ENCODE measurements around the gene PLPP3. TPM values are rescaled to one million over a fixed set of nuclear protein-coding genes. Genes with fewer than 3 reads are reported as not detected.
A peak's percentile ranks its signal among the peaks of the same experiment; 100 is the strongest.
"Not testable (repeated sequence)": the region's sequence is repeated elsewhere in the genome, so short reads cannot be mapped to it uniquely, and the experiment has no call there.

Gene PLPP3
- 26.0 TPM for polyA plus RNA-seq (2013, experiment 1 of 4)
- 25.0 TPM for polyA plus RNA-seq (2013, experiment 2 of 4)
- polyA plus RNA-seq (2013, experiment 3 of 4) = 24.3 TPM
- polyA plus RNA-seq (2013, experiment 4 of 4) = 27.8 TPM

- peak within 1 kb of the TSS; percentile 86 for H3K27ac ChIP-seq (ENCODE audit: insufficient read depth, low read depth, low read length, poor library complexity, severe bottlenecking)
- H3K27me3 ChIP-seq (ENCODE audit: control insufficient read depth, insufficient read depth, low read length, poor library complexity, severe bottlenecking) = no peaks in the 10 kb centered on the region
- H3K4me3 ChIP-seq (ENCODE audit: insufficient read depth, low read depth, low read length) = peak within 1 kb of the TSS; percentile 88
- H3K9me3 ChIP-seq (ENCODE audit: control insufficient read depth, low read length) = no peaks in the 10 kb centered on the region
- WGBS, 2 experiments = 0% methylated on average over 60 to 62 of the region's 62 CpGs
- peaks cover 14% of the 10 kb centered on the region for H3K4me1 ChIP-seq (ENCODE audit: control insufficient read depth, insufficient read depth, low read length)
- H3K36me3 ChIP-seq (ENCODE audit: control insufficient read depth, insufficient read depth, low read length) = no peaks in the 10 kb centered on the region
Measured at GRCh38 chr1:56578963-56579875, at the start of gene PLPP3. PLPP3 (minus strand) TSS chr1:56579563; CDS start chr1:56579016, 547 bp downstream.

- H3K4me3 ChIP-seq (ENCODE audit: insufficient read depth, low read depth, low read length) = no peak overlapping the region
- no peaks in the 10 kb centered on the region for H3K4me1 ChIP-seq (ENCODE audit: control insufficient read depth, insufficient read depth, low read length)
- H3K27ac ChIP-seq (ENCODE audit: insufficient read depth, low read depth, low read length, poor library complexity, severe bottlenecking) = no peak overlapping the region
- no peaks in the 10 kb centered on the region for H3K27me3 ChIP-seq (ENCODE audit: control insufficient read depth, insufficient read depth, low read length, poor library complexity, severe bottlenecking)
- WGBS, 2 experiments = 87 to 90% methylated on average over 3 of the region's 3 CpGs
- H3K9me3 ChIP-seq (ENCODE audit: control insufficient read depth, low read length) = no peaks in the 10 kb centered on the region
- H3K36me3 ChIP-seq (ENCODE audit: control insufficient read depth, insufficient read depth, low read length) = no peaks in the 10 kb centered on the region
Measured at GRCh38 chr1:56627636-56628039, 48.3 kb upstream of the PLPP3 start.

- Histone ChIP-seq H3K36me3 (ENCODE audit: control insufficient read depth, insufficient read depth, low read length) (no peaks in the 10 kb centered on the region), H3K4me3 (ENCODE audit: insufficient read depth, low read depth, low read length) (no peak overlapping the region), H3K27ac (ENCODE audit: insufficient read depth, low read depth, low read length, poor library complexity, severe bottlenecking) (no peak overlapping the region), H3K4me1 (ENCODE audit: control insufficient read depth, insufficient read depth, low read length) (no peaks in the 10 kb centered on the region), H3K27me3 (ENCODE audit: control insufficient read depth, insufficient read depth, low read length, poor library complexity, severe bottlenecking) (no peaks in the 10 kb centered on the region), H3K9me3 (ENCODE audit: control insufficient read depth, low read length) (no peaks in the 10 kb centered on the region)
- WGBS, 2 experiments = 100% methylated on average over 3 of the region's 3 CpGs; no CpG with 5 or more reads in 1 of the 2 experiments
Measured at GRCh38 chr1:56627019-56627635, 47.8 kb upstream of the PLPP3 start.

- Histone ChIP-seq H3K27me3 (ENCODE audit: control insufficient read depth, insufficient read depth, low read length, poor library complexity, severe bottlenecking) (no peaks in the 10 kb centered on the region), H3K4me1 (ENCODE audit: control insufficient read depth, insufficient read depth, low read length) (no peaks in the 10 kb centered on the region), H3K27ac (ENCODE audit: insufficient read depth, low read depth, low read length, poor library complexity, severe bottlenecking) (no peak overlapping the region), H3K4me3 (ENCODE audit: insufficient read depth, low read depth, low read length) (no peak overlapping the region), H3K36me3 (ENCODE audit: control insufficient read depth, insufficient read depth, low read length) (no peaks in the 10 kb centered on the region), H3K9me3 (ENCODE audit: control insufficient read depth, low read length) (no peaks in the 10 kb centered on the region)
Measured at GRCh38 chr1:56626546-56626945, 47.2 kb upstream of the PLPP3 start.

GRCh38 chr1:56625819-56626440 is 46.6 kb upstream of the PLPP3 start:
- 79 to 87% methylated on average over 3 to 4 of the region's 5 CpGs for WGBS, 2 experiments

GRCh38 chr1:56617141-56617540 is 37.8 kb upstream of the PLPP3 start:
- Histone ChIP-seq H3K4me1 (ENCODE audit: control insufficient read depth, insufficient read depth, low read length) (peaks cover 7% of the 10 kb centered on the region), H3K36me3 (ENCODE audit: control insufficient read depth, insufficient read depth, low read length) (no peaks in the 10 kb centered on the region), H3K4me3 (ENCODE audit: insufficient read depth, low read depth, low read length) (no peak overlapping the region), H3K9me3 (ENCODE audit: control insufficient read depth, low read length) (no peaks in the 10 kb centered on the region), H3K27me3 (ENCODE audit: control insufficient read depth, insufficient read depth, low read length, poor library complexity, severe bottlenecking) (no peaks in the 10 kb centered on the region), H3K27ac (ENCODE audit: insufficient read depth, low read depth, low read length, poor library complexity, severe bottlenecking) (no peak overlapping the region)
- 65 to 73% methylated on average over 2 of the region's 2 CpGs for WGBS, 2 experiments

More at GRCh38 chr1:56625819-56626440, 46.6 kb upstream of the PLPP3 start:
- no peaks in the 10 kb centered on the region for H3K9me3 ChIP-seq (ENCODE audit: control insufficient read depth, low read length)
- H3K27ac ChIP-seq (ENCODE audit: insufficient read depth, low read depth, low read length, poor library complexity, severe bottlenecking) = no peak overlapping the region
- H3K4me1 ChIP-seq (ENCODE audit: control insufficient read depth, insufficient read depth, low read length) = no peaks in the 10 kb centered on the region
- H3K36me3 ChIP-seq (ENCODE audit: control insufficient read depth, insufficient read depth, low read length) = no peaks in the 10 kb centered on the region
- no peaks in the 10 kb centered on the region for H3K27me3 ChIP-seq (ENCODE audit: control insufficient read depth, insufficient read depth, low read length, poor library complexity, severe bottlenecking)
- no peak overlapping the region for H3K4me3 ChIP-seq (ENCODE audit: insufficient read depth, low read depth, low read length)

GRCh38 chr1:56610770-56611169 is 31.4 kb upstream of the PLPP3 start:
- H3K27me3 ChIP-seq (ENCODE audit: control insufficient read depth, insufficient read depth, low read length, poor library complexity, severe bottlenecking); H3K27ac ChIP-seq (ENCODE audit: insufficient read depth, low read depth, low read length, poor library complexity, severe bottlenecking); H3K4me1 ChIP-seq (ENCODE audit: control insufficient read depth, insufficient read depth, low read length); H3K4me3 ChIP-seq (ENCODE audit: insufficient read depth, low read depth, low read length); H3K36me3 ChIP-seq (ENCODE audit: control insufficient read depth, insufficient read depth, low read length); H3K9me3 ChIP-seq (ENCODE audit: control insufficient read depth, low read length): not testable (repeated sequence)
- WGBS, 2 experiments = 94 to 95% methylated on average over 5 to 6 of the region's 6 CpGs

- H3K27ac ChIP-seq (ENCODE audit: insufficient read depth, low read depth, low read length, poor library complexity, severe bottlenecking); H3K4me3 ChIP-seq (ENCODE audit: insufficient read depth, low read depth, low read length); H3K4me1 ChIP-seq (ENCODE audit: control insufficient read depth, insufficient read depth, low read length); H3K27me3 ChIP-seq (ENCODE audit: control insufficient read depth, insufficient read depth, low read length, poor library complexity, severe bottlenecking); H3K9me3 ChIP-seq (ENCODE audit: control insufficient read depth, low read length); H3K36me3 ChIP-seq (ENCODE audit: control insufficient read depth, insufficient read depth, low read length): not testable (repeated sequence)
- 83 to 89% methylated on average over 2 of the region's 2 CpGs for WGBS, 2 experiments
Measured at GRCh38 chr1:56610097-56610496, 30.7 kb upstream of the PLPP3 start.

- H3K4me3 ChIP-seq (ENCODE audit: insufficient read depth, low read depth, low read length); H3K9me3 ChIP-seq (ENCODE audit: control insufficient read depth, low read length); H3K36me3 ChIP-seq (ENCODE audit: control insufficient read depth, insufficient read depth, low read length); H3K4me1 ChIP-seq (ENCODE audit: control insufficient read depth, insufficient read depth, low read length); H3K27ac ChIP-seq (ENCODE audit: insufficient read depth, low read depth, low read length, poor library complexity, severe bottlenecking); H3K27me3 ChIP-seq (ENCODE audit: control insufficient read depth, insufficient read depth, low read length, poor library complexity, severe bottlenecking): not testable (repeated sequence)
- 88 to 97% methylated on average over 3 of the region's 5 CpGs for WGBS, 2 experiments
Measured at GRCh38 chr1:56595397-56596191, 16.2 kb upstream of the PLPP3 start.
